Hematopoietic multipotent progenitor cell treated with erythropoietin and hydrocortisone succinate and interleukin-3 and kit ligand, for 17 days (in vitro differentiated cells): Measurements from ENCODE around the gene ATP5PD.

Experiments
- DNase-seq: peaks from one replicate; pipeline ENCODE4 v3.0.0-alpha.2; 2015; ENCODE audit warnings: low spot score

ATP5PD gene

DNA sequence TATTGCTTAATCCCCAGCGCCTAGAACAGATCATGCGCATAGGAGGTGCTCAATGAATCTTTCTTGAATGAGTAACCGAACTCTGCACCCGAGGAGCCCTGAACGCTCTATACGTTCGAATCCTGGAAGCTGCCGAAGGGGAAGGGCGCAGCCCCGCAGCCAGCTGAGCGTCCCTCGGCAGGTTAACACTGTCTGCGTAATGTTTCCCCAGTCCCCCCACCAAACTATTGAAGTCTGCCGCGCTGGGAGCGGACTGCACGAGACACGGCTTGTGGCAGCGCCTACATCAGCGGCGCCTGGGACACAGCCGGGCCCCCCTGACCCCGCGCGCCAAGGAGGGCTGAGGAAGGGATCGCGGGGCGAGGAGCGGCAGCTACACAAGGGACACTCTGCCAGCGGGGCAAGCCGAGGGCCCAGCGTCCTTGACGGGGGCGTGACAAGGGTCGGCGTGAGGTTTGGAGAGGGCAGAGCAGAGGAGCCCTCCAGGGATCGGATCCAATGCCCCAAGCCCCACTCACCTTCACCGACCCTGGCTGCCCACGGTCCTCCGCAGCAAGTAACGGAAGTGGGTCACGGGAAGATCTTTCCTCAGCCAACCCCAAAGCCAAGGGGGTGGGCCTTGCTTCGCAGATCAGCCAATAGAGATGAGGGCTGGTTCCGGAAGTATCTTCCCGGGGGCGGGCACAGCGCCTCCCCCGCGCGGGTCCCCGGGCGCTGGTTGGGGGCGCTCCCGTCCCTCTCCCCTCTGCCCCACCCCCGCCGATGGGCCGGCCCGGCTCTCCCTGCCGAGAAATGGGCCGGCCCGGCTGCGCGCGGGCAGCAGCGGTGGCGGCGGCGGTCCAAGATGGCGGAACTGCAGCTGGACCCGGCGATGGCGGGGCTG, at the start of gene ATP5PD, which contains the start of gene KCTD2:
ATP5PD (minus strand) TSS at position 563 of the 883 bp plus-strand sequence. CDS start 4,319 bp downstream, outside the sequence.
KCTD2 (plus strand) TSS at position 819 of the 883 bp plus-strand sequence; CDS start at position 845, 26 bp downstream.
- peak; percentile 94 for DNase-seq

DNA sequence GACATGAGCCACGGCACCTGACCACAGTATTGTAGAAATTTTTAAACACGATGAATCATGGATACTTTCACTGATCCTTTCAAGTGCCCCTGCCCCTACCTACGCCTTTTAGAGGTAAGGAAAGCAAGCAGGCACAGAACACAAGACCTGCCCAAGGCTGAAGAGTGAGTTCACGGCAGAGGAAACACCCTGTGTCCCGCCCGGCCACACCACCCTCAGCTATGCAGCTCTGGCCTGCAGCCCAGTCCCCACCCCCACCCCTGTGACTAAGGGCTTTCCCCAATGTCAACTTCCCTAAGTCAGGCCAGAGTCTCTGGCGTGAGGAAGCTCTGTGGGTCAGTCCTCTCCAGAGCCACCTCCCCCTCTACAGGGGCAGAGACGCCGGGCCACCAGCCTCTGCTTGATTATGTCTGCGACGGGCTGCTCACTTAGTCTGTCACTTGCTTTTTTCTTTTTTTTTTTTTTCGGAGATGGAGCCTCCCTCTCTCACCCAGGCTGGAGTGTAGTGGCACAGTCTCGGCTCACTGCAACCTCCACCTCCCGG, 49.4 kb upstream of the ATP5PD start:
- peak; percentile 91 for DNase-seq

DNA sequence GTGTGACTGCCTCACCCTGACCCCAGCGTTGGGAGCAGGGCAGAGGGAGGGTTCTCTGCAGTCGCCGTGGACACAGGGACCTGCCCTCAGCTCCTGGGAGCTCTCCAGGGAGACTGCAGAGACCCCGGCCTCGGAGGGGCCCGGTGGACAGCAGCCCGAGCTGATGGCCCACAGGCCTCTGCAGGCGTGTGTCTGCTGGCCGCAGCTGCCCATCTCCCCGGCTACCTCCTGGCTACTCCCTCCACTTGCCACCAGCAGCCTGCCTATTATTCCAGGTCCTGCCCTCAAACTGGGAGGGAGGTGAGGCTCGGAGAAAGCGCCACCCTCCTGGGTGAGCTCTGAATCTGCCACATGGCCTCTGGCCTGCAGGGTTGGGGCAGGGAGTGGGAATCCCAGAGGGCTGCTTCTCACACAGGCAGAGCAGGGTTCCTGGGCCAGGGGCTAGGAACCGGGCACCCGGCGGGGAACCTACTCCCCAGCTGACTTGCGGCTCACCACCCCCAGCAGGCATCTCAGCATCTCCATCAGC, 48.2 kb upstream of the ATP5PD start:
- no peak for DNase-seq

DNA sequence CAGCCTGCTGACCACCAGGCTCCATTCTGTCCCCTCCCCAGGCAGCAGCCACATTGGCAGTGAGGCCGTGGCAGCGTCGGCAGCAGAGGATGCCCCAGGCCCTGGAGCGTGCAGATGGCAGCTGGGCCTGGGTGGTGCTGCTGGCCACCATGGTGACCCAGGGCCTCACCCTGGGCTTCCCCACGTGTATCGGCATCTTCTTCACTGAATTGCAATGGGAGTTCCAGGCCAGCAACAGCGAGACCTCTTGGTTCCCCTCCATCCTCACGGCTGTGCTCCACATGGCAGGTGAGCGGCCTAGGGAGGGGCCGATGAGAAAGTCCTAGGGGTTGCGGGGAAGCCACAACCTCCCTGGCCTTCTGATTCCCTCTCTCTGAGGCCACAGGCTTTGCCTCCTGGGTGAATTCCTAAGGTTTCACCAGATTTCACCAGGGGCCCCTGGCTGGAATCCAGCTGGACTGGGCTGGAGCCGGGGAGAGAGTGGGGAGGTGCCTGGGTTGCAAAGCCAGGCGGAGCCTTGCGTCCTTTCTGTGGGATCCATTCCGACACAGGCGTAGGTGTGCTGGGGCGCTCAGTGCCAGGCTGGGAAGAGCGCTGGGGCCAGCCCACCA, 46.9 kb upstream of the ATP5PD start:
- DNase-seq: no peak

DNA sequence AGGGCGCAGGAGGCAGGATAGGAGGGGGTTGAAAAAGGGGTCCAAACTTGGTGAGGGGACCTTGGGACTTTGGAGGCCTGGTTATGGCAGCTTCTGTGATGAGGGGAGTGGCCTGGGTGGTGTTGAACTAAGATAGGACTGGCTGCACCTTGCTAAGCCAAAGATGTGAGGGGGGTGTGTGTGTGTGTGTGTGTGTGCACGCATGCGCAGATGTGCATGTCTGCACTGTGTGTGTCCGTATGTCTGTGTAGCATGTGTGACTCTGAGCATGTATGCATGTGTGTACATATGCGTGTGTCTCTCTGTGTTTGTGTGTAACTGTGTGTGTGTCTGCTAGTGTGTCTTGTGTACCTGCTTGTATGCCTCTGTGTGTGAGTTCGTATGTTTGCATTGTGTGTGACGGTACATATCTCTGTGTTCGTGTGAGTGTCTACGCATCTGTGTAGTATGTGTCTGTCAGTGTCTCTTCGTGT, 45.1 kb upstream of the ATP5PD start:
- DNase-seq: peak; percentile 58

DNA sequence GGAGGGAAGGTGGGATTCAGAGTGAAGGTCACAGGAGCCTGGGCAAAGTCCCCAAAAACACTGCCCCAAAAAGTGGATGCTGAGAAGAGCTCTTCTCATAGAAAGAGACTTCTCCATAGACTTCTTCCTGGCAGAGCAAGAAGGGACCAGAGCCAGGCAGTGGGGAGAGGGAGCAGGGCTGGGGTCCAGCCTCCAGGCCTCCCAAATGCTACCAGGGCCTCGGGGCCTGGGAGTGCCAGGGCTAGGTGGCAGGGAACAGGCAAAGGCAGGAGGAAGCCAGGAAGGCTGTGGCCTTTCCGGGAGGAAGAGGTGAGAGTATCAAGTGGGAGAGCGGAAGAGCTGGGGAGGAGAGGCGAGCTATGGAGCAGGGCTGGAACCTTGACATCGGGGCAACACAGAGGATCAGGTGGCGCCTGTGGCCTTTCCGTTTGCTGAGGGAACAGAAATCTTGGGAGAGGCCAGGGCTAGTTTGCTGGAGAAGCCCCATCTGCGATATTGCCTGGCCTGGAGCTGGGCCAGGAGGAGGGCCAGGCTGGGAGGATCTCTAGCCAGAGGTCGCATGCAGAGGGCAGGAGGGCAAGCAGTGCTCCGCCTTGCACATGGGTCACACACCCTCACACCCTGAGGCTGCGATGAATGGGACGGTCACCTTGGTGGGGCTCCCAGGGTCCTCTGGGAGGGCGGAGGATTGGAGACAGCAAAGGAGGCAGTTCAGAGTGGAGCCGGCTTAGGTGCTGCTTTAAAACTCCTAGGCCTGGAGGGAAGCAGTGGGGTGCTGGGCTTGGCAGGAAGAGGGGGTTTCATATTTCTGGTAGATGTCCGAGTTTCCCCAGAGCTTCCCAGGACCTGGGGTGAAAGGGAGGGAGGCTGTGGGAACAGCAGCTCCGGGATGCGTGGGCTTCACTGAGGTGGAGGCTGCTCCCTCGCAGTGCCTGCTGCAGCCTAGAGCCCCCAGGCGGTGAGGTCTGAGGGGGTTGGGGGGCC, 44.4 kb upstream of the ATP5PD start:
- peak; percentile 70 for DNase-seq

DNA sequence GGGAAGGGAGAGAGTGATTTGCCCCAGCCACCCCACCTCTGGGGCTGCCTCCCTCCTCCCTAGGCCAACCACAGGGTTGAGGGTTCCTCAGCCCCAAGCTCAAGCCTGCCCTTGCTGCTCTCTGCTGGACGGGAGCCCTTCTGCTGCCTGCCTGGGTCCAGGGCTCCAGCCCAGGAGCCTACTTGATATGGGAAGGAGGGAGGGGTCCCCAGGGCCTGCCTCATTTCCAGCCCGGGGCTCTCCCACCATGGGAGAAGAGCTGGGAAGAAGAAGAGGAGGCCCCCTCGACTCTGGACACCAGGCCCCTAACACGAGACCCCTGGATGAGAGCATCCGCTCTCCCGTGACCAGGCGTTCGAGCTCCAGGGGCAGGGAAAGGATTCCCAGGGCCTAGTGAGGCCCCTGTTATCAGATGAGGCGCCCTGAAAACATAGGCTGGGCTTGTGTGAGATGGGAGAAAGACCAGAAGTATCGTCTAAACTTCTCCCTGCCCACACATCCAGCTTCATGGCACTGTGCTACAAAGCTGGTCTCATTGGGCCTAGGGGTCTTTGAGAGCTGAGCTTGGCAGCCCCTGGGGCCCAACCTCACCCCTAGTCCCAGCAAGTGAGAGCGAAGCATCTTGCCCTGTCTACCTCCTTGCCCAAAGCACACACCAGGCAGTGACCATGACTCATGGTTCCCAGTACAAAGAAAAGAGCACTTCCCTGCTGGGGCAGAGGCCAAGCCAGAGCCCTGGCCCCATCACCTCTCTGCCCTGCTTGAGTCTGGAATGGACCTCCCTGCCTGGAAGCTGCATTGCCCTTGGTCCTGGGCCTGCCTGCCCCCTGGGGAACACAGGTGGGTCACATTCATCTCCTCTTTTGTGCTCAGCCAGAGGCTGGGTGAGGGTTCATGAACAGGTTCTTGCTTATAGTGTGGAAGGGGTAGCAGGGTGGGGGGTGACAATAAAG, 42.0 kb upstream of the ATP5PD start:
- no peak for DNase-seq

DNA sequence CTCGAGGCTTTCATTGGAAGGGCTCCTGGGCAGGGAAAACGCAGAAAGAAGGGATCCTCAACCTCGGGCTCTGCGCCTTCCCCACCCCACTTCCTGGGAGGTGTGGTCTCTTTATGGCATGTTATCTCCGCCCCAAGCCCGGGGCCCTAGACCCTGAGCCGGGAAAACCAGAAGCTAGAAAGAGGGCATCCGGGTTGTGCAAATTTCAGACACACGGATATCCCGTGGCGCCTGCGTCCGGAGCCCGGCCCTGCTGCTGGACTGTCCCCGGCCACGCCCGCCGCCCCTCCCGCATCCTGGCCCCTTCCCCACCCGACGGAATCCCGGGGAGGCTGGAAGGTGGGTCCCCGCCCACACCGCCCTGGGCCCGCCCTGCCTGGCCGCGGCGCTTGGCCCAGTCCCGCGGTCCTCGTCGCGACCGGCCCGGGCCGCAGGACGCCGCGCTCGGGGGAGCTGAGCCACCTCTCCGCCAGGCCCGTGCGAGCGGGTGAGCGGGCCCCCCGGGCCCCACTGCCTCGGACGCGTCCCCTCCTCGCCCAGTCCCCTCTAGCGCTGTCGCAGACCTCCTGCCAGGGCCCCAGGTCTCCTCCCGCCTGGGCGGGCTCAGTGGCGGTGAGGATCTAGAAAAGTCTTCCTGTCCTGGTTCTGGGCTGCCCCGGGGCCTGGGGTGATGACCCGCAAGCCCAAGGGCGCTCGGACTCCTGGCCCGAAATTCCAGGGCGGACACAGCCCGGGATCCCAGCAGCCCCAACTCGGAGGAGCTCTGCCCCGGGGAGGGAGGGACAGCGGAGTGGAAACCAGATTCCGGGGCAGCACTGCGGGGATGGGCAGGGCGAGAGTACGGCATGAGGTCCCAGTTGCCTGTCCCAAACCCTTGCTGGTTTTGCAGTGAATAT, 41.0 kb upstream of the ATP5PD start, which contains the start of gene SLC16A5:
SLC16A5 (plus strand) TSS at position 397 of the 896 bp plus-strand sequence. CDS start 5,683 bp downstream, outside the sequence.
- no peak for DNase-seq

DNA sequence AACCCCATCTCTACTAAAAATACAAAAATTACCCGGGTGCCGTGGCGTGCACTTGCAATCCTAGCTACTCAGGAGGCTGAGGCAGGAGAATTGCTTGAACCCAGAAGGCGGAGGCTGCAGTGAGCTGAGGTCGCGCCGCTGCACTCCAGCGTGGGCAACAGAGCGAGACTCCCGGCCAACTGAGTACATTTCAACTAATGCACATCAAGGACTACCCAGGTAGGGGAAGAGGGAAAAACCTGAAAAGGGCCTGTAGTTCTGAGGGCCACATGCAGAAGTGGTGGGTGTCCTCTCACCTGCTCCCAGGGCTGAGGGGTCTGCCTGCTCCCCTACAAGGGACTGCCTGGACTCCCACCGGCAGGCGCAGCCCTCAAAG, 40.4 kb upstream of the ATP5PD start:
- no peak for DNase-seq

DNA sequence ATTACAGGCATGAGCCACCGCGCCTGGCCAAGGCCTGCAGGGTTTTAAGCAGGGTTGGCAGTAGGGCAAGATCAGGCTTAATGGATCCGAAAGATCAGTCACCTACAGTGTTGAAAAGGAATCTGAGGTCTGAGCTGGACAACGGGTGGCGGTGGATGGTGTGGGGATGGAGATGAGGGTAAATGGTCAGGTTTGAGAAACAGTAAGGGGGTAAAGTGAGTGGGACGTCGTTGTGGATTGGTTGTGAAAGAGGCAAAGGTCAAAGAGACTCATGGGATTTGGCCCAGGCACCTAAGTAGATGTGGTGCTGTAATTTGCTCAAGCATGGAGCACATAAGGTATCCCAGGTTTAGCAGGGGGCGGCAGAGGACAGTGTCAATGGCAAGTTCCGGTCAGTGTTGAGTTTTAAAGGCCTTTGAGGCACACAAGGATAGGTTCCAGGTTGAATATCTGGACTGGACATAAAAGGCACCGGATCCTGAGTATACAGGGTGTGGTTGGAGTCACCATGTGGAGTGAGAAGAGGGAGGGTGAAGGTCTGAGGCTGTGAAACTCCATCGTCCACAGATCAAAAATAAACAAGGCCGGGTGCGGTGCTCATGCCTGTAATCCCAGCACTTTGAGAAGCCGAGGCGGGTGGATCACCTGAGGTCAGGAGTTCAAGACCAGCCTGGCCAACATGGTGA, 39.9 kb upstream of the ATP5PD start:
- DNase-seq: no peak

DNA sequence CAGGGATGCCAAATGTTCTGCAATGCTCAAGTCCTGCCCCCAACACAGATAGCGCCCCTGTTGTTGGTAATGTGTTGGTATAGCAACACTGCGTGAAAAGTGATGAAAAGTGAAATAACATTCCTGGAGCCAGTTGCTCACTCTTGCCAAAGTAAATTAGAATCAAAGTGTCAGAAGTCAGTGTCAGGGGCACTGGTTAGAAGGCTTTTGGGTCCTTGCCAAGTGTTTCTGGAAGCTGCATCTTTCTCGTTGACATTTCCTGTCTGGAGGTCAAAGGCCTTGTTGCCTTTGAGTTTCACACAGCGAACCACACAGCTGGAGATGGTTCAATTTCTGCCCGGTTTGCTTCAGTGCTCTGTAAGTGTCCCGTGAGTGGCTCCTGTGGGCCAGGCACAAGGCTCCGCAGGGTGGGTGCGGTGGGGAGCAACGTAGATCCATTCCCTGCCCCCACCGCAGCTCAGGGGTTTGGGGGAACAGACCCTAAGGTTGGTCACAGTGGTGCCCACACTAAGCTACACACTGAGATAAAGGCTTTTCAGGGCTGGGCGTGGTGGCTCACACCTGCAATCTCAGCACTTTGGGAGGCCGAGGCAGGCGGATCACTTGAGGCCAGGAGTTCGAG, 37.4 kb upstream of the ATP5PD start:
- DNase-seq: no peak

DNA sequence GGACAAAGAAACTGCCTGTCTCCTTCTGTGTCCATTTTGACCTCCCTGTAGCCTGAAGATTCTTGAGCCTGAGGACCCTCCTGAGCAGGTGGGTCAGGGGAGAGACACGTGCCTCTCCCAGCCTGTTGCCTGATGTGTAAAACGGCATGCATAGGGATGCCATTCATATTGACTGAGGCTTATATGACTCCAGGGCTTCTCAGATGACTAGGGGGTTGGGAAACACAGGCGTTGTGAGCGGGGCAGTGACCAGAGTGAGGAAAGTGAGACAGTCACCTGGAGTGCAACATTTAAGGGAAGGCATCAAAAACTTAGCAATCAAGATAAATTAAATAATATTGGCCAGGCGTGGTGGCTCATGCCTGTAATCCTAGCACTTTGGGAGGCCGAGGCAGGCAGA, 35.9 kb upstream of the ATP5PD start:
- DNase-seq: no peak

DNA sequence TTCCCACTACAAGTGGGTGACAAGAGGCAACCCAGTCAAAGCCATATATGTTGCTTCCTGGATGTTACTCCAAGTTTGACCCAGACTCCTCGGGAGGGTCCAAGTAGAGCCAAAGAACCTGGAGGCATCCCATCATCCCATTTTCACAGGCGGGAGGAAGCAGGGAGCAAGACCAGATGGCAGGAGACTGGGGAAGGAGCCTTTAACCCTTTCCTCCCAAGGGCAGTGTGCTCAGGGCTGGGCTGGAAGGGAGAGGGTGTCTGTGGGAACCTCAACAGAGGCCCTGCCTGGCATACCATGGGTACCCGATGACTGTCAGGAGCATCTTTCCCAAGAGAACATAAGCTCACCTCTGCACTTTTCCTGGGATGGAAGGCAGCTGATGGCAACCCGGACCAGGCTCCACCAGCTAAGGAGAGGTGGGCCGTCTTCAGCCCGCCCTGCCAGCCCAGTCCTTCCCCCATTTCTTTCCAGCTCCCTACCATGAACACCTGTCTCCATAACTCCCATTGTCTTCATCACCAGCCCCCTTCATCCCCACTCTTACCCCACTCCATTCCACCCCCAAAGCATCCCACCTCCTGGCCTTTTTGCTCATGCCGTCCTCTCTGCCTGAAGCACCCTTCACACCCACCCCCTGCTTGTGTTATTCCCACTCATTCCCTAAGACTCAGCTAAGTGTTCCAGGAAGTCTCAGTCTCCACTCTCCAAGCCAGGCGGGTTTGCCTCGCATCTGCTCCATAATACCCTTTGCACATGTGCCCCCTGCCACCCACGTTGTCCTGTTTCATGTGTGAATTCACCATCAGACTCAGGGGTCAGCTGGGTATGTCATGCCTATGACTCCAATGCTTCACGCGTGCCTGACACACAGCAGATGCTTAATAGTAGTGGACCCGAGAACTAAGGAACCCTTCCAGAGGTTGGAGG, 35.1 kb upstream of the ATP5PD start:
- DNase-seq: no peak

DNA sequence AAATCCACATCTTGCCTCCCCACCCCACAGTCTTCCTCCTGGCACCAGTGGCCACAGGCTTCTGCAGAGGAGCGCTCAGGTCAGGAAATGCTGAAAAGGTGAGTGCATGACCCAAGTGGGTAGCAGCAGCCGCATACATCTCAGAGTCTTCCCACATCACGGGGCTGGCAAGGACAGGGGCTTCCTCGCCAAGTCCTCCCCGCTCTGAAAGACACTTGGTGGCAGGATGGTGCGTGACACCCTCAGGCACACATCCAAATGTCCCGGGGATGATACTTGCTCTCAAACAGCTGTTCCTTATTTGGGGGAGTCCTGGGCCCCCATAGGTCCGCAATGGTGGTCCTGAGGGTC, 32.2 kb upstream of the ATP5PD start:
- no peak for DNase-seq

DNA sequence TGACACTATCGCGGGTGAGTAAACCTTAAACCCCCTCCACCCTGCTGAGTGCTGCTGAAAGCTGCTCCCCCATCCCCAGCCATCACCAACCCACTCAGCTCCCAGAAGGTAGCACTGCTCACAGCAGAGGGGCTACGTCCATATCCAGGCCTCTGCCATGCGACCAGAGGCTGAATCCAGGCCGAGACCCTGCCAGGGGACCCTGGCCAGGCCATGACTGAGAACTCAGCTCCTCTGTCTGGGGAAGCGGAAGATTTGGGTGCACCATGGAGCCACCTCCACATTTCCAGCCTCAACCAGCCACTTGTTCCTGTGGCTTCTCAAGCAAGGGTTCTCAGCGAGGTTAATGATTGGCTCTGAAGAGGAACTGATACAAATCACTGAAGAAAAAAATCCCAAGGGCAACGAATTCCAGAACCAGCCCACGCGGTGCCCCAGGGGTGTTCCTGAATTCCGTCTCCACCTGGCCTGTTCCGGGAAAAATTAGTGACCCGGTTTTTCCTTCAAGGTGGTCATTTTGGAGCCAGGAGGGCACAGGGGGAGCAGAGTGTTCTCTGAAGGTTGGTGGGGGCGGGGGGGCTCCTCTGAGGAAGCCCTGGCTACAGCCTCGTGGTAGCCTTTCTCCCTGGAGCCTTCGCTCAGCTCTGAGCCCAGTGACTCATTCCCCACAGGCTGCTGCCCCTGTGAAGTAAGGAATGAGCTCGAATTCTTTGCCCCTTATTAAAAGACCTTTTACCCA, 31.7 kb upstream of the ATP5PD start:
- no peak for DNase-seq
